Right lobe of liver (tissue), 6 donors: ENCODE measurements around the gene NCF2. TPM values are rescaled to one million over a fixed set of nuclear protein-coding genes. Genes with fewer than 3 reads are reported as not detected.

Experiments
- ATAC-seq, 4 donors: fragments of 200-7000 bp; cut with Tn5 transposase; one replicate each; pipeline ENCODE4 v1.9.1; 2020; ENCODE audit warnings: mild to moderate bottlenecking in 4 of 4, moderate library complexity in 4 of 4
- DNase-seq, 3 donors: peaks; one replicate each; pipeline ENCODE4 v3.0.0-alpha.2; 2020
- H3K27ac ChIP-seq, 3 donors: fragments of 200-600 bp; one replicate each; pipeline ENCODE4 v1.8.0; 2022
- H3K27me3 ChIP-seq, 2 donors: fragments of 200-600 bp; one replicate each; pipeline ENCODE4 v1.8.0; 2022
- H3K36me3 ChIP-seq, 4 donors: fragments of 200-600 bp; sonication (generic) in 1 of 4; one replicate each; pipeline versions ENCODE4 v1.5.1 to v1.8.0; 2017 to 2022; ENCODE audit warnings: control low read depth in 1 of 4
- H3K4me1 ChIP-seq, 4 donors: fragments of 200-600 bp; sonication (generic) in 1 of 4; one replicate each; pipeline versions ENCODE4 v1.5.1 to v1.8.0; 2017 to 2022; ENCODE audit warnings: control low read depth in 1 of 4
- H3K4me3 ChIP-seq, 3 donors: fragments of 200-600 bp; one replicate each; pipeline ENCODE4 v1.8.0; 2022
- H3K9me3 ChIP-seq, 4 donors: fragments of 200-600 bp; sonication (generic) in 1 of 4; one replicate each; pipeline versions ENCODE4 v1.5.1 to v1.8.0; 2017 to 2022; ENCODE audit warnings: control low read depth in 1 of 4
- CTCF ChIP-seq, 4 donors: fragments of 200-600 bp in 3 of 4; fragments of 450-650 bp in 1 of 4; IDR thresholded peaks; one replicate each; pipeline versions ENCODE4 v1.5.1 to v1.8.0; 2016 to 2022; ENCODE audit warnings: antibody characterized with exemption in 4 of 4, mild to moderate bottlenecking in 2 of 4
- POLR2A ChIP-seq: fragments of 450-650 bp; IDR thresholded peaks from one replicate; pipeline ENCODE4 v1.6.1; 2017; ENCODE audit warnings: antibody characterized with exemption, mild to moderate bottlenecking
- whole genome bisulfite sequencing: methylation state at CpG from one replicate; pipeline ENCODE4 v1.1.6; 2018; ENCODE audit warnings: low coverage, low lambda C conversion rate; ENCODE audit not compliant: insufficient coverage; ENCODE audit errors: missing lambda C conversion rate; 5-methylcytosine and 5-hydroxymethylcytosine counted together
- intact Hi-C, 2 donors: fragments of 100-400 bp; cut with DNase I; formaldehyde crosslinking; loops; one replicate each; pipeline versions ENCODE4 v1.11.2 to v1.14.1; 2022
- total RNA-seq, 6 experiments: library from RNA; depleted of rRNA in 2 of 6; stranded (reverse); fragments of >200 nt in 2 of 6; fragmentation: NEBNext Ultra II Directional in 3 of 6; extraction: Animal tissue kit (Norgen Biotek cat#: 25700) in 3 of 6; gene quantifications; one replicate each; pipeline versions ENCODE4 v1.1.0 to v1.2.4, GENCODE V29; 2016 to 2023
- donor health status: DM: no; HTN: yes; CAD: no.
- donor health status: DM: no; HTN: no; CAD: no.
- donor health status: DM: no; HTN: no; CAD: no.
- donor health status: DM: no; HTN: yes; CAD: no.
- donor health status: DM: no; HTN: yes; CAD: no.

The NCF2 gene
- total RNA-seq, 6 experiments from 2014 or later, result 3.0 to 11.4 (median 7.9) TPM

DNA sequence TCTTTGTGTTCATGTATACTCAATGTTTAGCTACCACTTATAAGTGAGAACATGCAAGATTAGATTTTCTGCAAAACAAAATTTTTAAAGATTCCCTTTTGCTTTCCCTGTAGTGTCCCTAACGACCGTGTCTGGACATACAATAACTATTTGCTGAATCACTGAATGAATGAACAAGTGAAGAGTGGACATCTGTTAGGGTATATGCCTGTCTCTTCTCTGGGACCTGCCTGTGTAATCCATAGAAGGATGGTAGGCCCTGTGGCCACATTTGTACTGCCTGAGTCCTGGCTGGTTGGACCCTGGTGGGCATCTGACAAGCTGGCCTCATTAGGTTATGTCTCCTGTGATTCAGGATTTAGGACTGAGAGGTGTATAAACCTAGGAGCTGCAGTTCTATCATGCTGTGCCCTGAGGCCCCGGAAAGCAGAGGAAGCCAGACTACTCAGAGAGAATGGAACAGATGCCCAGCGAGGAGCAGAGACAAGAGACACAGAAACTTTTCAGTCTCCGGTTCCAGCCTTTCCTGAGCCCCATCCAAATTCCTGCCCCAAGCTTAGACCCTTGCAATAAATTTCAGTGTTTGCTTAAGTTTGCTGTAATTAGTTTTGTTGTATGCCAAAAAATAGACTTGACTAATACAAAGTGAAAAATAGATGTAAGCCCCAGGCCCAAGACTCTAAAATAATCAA lies 7.5 kb upstream of the NCF2 start:
- TF ChIP-seq POLR2A, result no peak
- TF ChIP-seq CTCF (IDR thresholded peaks at IDR 0.05), result no peak
- WGBS, result 80% methylated on average over 5 of the region's 5 CpGs
- no peak for ATAC-seq
- H3K4me1 ChIP-seq, result peaks cover 0 to 5% (median 0%) of the 10 kb centered on the region in 4 donors
- no peaks in the 10 kb centered on the region for H3K36me3 ChIP-seq
- no peak for DNase-seq
- no peak overlapping the region for H3K27ac ChIP-seq
- no peaks in the 10 kb centered on the region for H3K27me3 ChIP-seq
- intact Hi-C loops, result no loop called here
- H3K4me3 ChIP-seq, result no peak overlapping the region
- no peaks in the 10 kb centered on the region for H3K9me3 ChIP-seq

DNA sequence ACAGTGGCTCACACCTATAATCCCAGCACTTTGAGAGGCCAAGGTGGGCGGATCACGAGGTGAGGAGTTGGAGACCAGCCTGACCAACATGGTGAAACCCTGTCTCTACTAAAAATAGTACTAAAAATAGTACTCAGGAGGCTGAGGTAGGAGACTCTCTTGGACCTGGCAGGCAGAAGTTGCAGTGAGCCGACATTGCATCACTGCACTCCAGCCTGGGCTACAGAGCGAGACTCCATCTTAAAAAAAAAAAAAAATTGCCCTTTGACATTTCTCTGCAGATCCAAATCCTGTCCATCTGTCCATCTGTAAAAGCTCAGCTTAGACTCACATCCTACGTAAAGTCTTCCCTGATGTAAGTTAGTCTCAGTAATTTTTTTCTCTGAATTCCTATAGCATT lies 6.2 kb upstream of the NCF2 start:
- no peak for ATAC-seq
- Histone ChIP-seq H3K4me1 (peaks cover 0 to 3% (median 0%) of the 10 kb centered on the region in 4 donors), H3K36me3 (no peaks in the 10 kb centered on the region), H3K27me3 (no peaks in the 10 kb centered on the region), H3K27ac (no peak overlapping the region), H3K9me3 (no peaks in the 10 kb centered on the region), H3K4me3 (no peak overlapping the region)
- TF ChIP-seq CTCF (IDR thresholded peaks at IDR 0.05), result no peak
- TF ChIP-seq POLR2A, result no peak
- 77% methylated on average over 5 of the region's 5 CpGs for WGBS
- intact Hi-C loops, result no loop called here
- DNase-seq, result no peak

DNA sequence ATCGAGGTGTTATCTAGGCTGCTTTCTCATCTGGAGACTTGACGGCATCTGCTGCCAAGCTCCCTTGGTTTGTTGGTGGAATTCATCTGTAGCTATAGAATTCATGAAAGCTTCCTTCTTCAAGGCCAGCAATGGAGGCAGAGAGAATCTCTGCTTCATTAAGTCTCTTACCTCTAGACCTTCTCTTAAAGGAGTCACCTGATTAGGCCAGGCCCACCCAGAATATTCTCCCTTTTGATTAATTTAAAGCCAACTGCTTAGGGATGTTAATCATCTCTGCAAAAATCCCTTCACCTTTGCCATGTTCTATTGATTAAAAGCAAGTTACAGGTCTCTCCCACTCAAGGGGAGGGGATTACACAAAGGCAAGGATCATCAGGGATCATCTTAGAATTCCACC lies 5.3 kb upstream of the NCF2 start:
- TF ChIP-seq POLR2A (no peak), CTCF (IDR thresholded peaks at IDR 0.05) (no peak)
- no peak for ATAC-seq
- Histone ChIP-seq H3K27ac (no peak overlapping the region), H3K9me3 (no peaks in the 10 kb centered on the region), H3K4me3 (no peak overlapping the region), H3K4me1 (peaks cover 0 to 3% (median 0%) of the 10 kb centered on the region in 4 donors), H3K27me3 (no peaks in the 10 kb centered on the region), H3K36me3 (no peaks in the 10 kb centered on the region)
- WGBS, result 100% methylated on average over 1 of the region's 2 CpGs
- intact Hi-C loops, result no loop called here
- no peak for DNase-seq

DNA sequence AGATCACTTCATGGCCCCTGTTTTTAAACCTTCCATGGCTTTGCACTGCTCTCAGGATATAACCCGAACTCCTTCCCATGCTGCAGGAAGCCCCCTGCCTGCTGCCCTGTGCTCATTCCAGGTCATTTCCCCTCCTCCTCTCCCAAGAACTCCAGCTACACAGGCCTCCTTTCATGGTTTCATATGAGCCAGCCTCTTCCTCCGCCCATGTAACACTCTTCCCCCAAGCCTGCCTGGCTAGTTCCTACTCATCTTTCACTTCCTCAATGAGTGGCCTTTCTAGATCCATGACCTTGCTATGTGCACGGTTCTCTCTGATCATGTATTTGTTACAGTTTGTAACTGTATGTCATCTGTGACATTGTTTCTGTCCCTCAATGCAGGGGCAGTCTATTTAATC lies 3.1 kb upstream of the NCF2 start:
- Histone ChIP-seq H3K36me3 (no peaks in the 10 kb centered on the region), H3K9me3 (no peaks in the 10 kb centered on the region), H3K27ac (no peak overlapping the region), H3K4me3 (no peak overlapping the region), H3K4me1 (no peaks in the 10 kb centered on the region), H3K27me3 (no peaks in the 10 kb centered on the region)
- WGBS, result 55% methylated on average over 3 of the region's 3 CpGs
- TF ChIP-seq POLR2A, result no peak
- no peak for TF ChIP-seq CTCF (IDR thresholded peaks at IDR 0.05)
- intact Hi-C loops, result no loop called here
- DNase-seq (no peak), ATAC-seq (peak; percentile 47 to 65 (median 58))
